OCI-LY3 (cell line): ENCODE measurements around the gene RBM17.

Source experiments
- H2AFZ ChIP-seq: fragments of 200-600, 300-600 bp; shearing (Covaris generic); 2 replicates; pipeline ENCODE4 v1.6.0; 2014; ENCODE audit warnings: antibody characterized with exemption, low read depth, low read length
- H3K27ac ChIP-seq: fragments of 200-600, 300-600 bp; sonication (generic); 2 replicates; pipeline ENCODE4 v1.5.1; 2014; ENCODE audit warnings: mild to moderate bottlenecking, low read length, moderate library complexity, mixed read lengths
- H3K27me3 ChIP-seq: fragments of 200-600, 300-600 bp; sonication (generic); 2 replicates; pipeline ENCODE4 v1.6.1; 2014; ENCODE audit warnings: low read depth, low read length, mixed read lengths
- H3K36me3 ChIP-seq: fragments of 200-600, 300-600 bp; sonication (generic); replicated peaks from 2 replicates; pipeline ENCODE3; 2014; ENCODE audit warnings: low read depth, low read length, mixed read lengths
- H3K4me1 ChIP-seq: fragments of 300-600, 200-600 bp; sonication (generic); 2 replicates; pipeline ENCODE4 v1.6.1; 2014; ENCODE audit warnings: low read length, mixed read lengths
- H3K4me2 ChIP-seq: fragments of 200-600, 300-600 bp; sonication (generic); 2 replicates; pipeline ENCODE4 v1.6.1; 2014; ENCODE audit warnings: low read length, mixed read lengths
- H3K4me3 ChIP-seq: fragments of 300-600, 200-600 bp; sonication (generic); 2 replicates; pipeline ENCODE4 v1.5.1; 2014; ENCODE audit warnings: antibody characterized with exemption, mild to moderate bottlenecking, low read length, moderate library complexity
- H3K79me2 ChIP-seq: fragments of 300-600, 200-600 bp; shearing (Covaris generic); 2 replicates; pipeline ENCODE4 v1.6.1; 2014; ENCODE audit warnings: mild to moderate bottlenecking, low read length, mixed read lengths
- H3K9ac ChIP-seq: fragments of 300-600, 200-600 bp; shearing (Covaris generic); 2 replicates; pipeline ENCODE4 v1.6.0; 2014; ENCODE audit warnings: mild to moderate bottlenecking, low read length, moderate library complexity
- H3K9me3 ChIP-seq: fragments of 200-600, 300-600 bp; shearing (Covaris generic); 2 replicates; pipeline ENCODE4 v1.6.1; 2014; ENCODE audit warnings: low read length, mixed read lengths; ENCODE audit not compliant: insufficient read depth
- H4K20me1 ChIP-seq: fragments of 200-600, 300-600 bp; sonication (generic); 2 replicates; pipeline ENCODE4 v1.6.1; 2016; ENCODE audit warnings: low read length, mixed read lengths; ENCODE audit not compliant: insufficient read depth
- EZH2phosphoT487 ChIP-seq: fragments of 200-600 bp; shearing (Covaris generic); IDR thresholded peaks from 2 replicates; pipeline ENCODE4 v1.6.1; 2018; ENCODE audit warnings: antibody characterized with exemption, mixed run types, low read depth
- TF ChIP-seq, protein P1 (sequence below): fragments of 200-600, 300-600 bp; sonication (generic); IDR thresholded peaks from 2 replicates; pipeline ENCODE4 v1.5.1; 2014; ENCODE audit warnings: antibody characterized with exemption, low read length, low read depth

The RBM17 gene

DNA sequence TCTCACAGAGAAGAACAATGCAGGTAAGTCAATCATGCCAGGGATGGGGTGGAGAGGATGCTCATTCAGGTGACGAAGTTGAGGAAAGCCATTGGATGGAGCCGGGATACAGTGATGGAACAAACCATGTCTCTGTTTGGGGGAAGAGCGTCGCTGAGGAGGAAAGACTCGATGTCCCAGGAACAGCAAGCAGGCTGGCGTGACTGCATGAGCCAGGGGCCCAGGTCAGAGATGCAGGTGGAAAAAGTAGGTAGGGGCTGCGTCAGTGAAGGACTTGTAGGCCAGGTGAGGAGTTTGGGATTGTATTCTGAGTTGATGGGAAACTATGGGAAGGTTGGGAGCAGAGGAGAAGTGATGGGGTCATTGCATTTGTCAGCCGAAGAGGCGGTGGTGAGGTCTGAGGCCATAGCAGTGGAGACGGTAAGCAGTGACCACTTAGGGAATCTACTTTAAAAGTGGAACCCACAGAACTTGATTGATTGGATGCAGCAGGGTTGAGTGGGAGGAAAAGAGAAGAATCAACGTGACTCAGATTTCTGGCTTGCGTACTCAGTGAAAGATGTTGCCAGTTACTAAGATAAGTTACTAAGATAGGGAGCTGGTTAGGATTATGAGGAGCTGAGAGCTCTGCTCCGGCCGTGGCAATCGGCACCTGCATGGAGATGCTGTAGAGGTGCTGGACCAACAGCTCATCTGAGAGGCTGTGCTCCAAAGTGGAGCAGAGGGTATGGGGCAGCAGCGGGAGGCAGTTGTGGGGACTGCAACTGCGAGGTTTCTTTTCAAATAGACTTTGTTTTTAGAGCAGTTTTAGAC is 14.1 kb upstream of the RBM17 start:
- H3K27ac ChIP-seq = no peak overlapping the region
- no peak overlapping the region for H3K9ac ChIP-seq
- H3K4me3 ChIP-seq = no peak overlapping the region
- no peaks in the 10 kb centered on the region for H3K36me3 ChIP-seq
- H3K79me2 ChIP-seq = no peaks in the 10 kb centered on the region
- no peaks in the 10 kb centered on the region for H3K9me3 ChIP-seq
- H3K27me3 ChIP-seq = no peaks in the 10 kb centered on the region
- TF ChIP-seq, protein P1, sequence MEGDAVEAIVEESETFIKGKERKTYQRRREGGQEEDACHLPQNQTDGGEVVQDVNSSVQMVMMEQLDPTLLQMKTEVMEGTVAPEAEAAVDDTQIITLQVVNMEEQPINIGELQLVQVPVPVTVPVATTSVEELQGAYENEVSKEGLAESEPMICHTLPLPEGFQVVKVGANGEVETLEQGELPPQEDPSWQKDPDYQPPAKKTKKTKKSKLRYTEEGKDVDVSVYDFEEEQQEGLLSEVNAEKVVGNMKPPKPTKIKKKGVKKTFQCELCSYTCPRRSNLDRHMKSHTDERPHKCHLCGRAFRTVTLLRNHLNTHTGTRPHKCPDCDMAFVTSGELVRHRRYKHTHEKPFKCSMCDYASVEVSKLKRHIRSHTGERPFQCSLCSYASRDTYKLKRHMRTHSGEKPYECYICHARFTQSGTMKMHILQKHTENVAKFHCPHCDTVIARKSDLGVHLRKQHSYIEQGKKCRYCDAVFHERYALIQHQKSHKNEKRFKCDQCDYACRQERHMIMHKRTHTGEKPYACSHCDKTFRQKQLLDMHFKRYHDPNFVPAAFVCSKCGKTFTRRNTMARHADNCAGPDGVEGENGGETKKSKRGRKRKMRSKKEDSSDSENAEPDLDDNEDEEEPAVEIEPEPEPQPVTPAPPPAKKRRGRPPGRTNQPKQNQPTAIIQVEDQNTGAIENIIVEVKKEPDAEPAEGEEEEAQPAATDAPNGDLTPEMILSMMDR = no peak
- TF ChIP-seq EZH2phosphoT487 = no peak
- peaks cover 38% of the 10 kb centered on the region for H3K4me1 ChIP-seq
- H2AFZ ChIP-seq = no peak overlapping the region
- H3K4me2 ChIP-seq = no peak overlapping the region
- no peaks in the 10 kb centered on the region for H4K20me1 ChIP-seq

GRCh38 chr10:6077071-6077675 is 11.7 kb upstream of the RBM17 start:
- Histone ChIP-seq H3K36me3 (no peaks in the 10 kb centered on the region), H3K4me1 (peaks cover 16% of the 10 kb centered on the region), H2AFZ (no peak overlapping the region), H3K4me3 (no peak overlapping the region), H3K9me3 (no peaks in the 10 kb centered on the region), H4K20me1 (no peaks in the 10 kb centered on the region), H3K27me3 (no peaks in the 10 kb centered on the region), H3K27ac (no peak overlapping the region), H3K79me2 (no peaks in the 10 kb centered on the region), H3K4me2 (no peak overlapping the region), H3K9ac (no peak overlapping the region)
- TF ChIP-seq, protein P1 = no peak
- no peak for TF ChIP-seq EZH2phosphoT487

DNA sequence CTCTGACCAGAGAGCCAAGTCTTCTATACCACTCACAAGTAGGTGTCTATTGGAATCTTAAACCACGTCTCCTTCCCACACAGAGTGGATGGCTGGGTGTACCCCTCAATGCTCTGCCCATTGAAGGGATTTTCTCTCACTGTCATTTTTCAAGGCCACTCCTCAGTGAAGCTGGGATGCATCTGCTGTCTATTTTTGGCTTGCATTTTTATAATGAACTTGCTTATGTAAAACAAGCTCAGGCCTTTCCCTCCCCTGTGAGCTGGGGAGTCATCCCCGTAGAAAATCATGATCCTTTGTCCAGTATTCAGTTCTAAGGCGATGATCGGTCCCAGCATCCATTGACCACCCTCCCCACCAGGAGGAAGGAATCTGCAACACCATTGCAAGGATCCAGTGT is 9.8 kb upstream of the RBM17 start:
- Histone ChIP-seq H3K36me3 (no peaks in the 10 kb centered on the region), H3K79me2 (no peaks in the 10 kb centered on the region), H3K4me3 (no peak overlapping the region), H2AFZ (no peak overlapping the region), H3K4me1 (peaks cover 22% of the 10 kb centered on the region), H3K9ac (no peak overlapping the region), H3K9me3 (no peaks in the 10 kb centered on the region), H3K27me3 (no peaks in the 10 kb centered on the region), H3K27ac (no peak overlapping the region), H3K4me2 (no peak overlapping the region), H4K20me1 (no peaks in the 10 kb centered on the region)
- TF ChIP-seq, protein P1 = no peak
- no peak for TF ChIP-seq EZH2phosphoT487

GRCh38 chr10:6080417-6080973 is 8.3 kb upstream of the RBM17 start:
- Histone ChIP-seq H3K4me3 (no peak overlapping the region), H3K9ac (no peak overlapping the region), H3K27me3 (no peaks in the 10 kb centered on the region), H3K27ac (no peak overlapping the region), H3K4me2 (no peak overlapping the region), H3K4me1 (peaks cover 27% of the 10 kb centered on the region), H4K20me1 (no peaks in the 10 kb centered on the region), H3K36me3 (no peaks in the 10 kb centered on the region), H3K79me2 (no peaks in the 10 kb centered on the region), H3K9me3 (no peaks in the 10 kb centered on the region), H2AFZ (no peak overlapping the region)
- no peak for TF ChIP-seq EZH2phosphoT487
- TF ChIP-seq, protein P1 = no peak
